Astrocyte of the cerebellum (primary cell): ENCODE measurements around the gene LRFN2.
A peak's percentile ranks its signal among the peaks of the same experiment; 100 is the strongest.

ENCODE experiments used
- DNase-seq: peaks from one replicate; pipeline ENCODE4 v3.0.0-alpha.2; 2011; ENCODE audit warnings: low read depth
- H3K4me3 ChIP-seq: 2 replicates; pipeline ENCODE4 v1.5.1; 2011; ENCODE audit warnings: mild to moderate bottlenecking, low read depth, low read length, moderate library complexity
- CTCF ChIP-seq: IDR thresholded peaks from 2 replicates; pipeline ENCODE4 v1.5.1; 2012; ENCODE audit warnings: low read length, low read depth, moderate library complexity, mild to moderate bottlenecking; ENCODE audit errors: missing control alignments
- in situ Hi-C: cut with HindIII; loops from 2 replicates; pipeline ENCODE4 v1.10.0; 2017; ENCODE audit warnings: low sequenced_read_pairs

Gene LRFN2

GRCh38 chr6:40556023-40556422, 31.1 kb downstream of the LRFN2 start:
- DNase-seq = no peak
- in situ Hi-C loops = no loop called here
- TF ChIP-seq CTCF = no peak
- no peak overlapping the region for H3K4me3 ChIP-seq

DNA sequence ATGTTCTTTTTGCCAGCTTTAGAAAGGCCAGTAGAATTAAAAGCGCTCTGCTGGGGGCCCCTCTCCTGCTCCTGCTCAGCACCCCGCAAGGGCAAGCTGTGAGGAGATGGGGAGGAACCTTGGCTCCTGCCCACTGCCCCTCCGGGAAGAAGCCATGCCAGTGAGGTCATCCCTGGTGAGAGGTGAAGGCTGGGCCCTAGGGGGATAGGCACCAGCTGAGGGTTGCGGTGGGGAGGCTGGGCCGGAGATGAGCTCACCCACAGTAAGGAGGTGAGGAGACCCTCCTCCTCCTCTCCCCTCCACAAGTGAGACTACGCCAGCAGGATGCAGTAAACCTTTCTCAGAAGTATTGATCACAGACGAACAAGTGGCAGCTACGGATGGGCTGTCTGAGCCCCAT, 32.1 kb downstream of the LRFN2 start:
- no peak for DNase-seq
- TF ChIP-seq CTCF = no peak
- in situ Hi-C loops = no loop called here

DNA sequence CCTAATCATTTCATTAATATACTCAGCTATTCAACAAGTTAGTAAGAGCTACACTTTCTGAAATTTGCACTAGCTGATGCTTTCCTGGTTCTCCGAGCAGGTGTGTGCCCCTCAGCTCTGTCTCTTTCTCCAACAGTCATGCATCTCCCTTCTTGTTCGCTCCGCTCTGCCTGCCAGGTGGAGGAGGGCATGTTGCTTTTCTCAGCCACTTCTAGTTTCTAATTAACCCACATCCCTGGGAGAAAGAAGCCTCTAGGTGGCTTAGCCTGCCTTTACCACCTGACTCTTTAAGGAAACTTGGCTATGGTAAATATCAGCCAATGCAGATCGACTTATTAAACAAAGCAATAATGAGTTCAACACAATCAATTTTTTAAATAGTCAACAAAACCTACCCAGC, 34.2 kb downstream of the LRFN2 start:
- no peak for TF ChIP-seq CTCF
- H3K4me3 ChIP-seq = no peak overlapping the region
- DNase-seq = no peak
- in situ Hi-C loops = no loop called here

More for the DNA sequence above, 32.1 kb downstream of the LRFN2 start:
- H3K4me3 ChIP-seq = no peak overlapping the region

GRCh38 chr6:40551966-40552505, 35.1 kb downstream of the LRFN2 start:
- no peak for TF ChIP-seq CTCF
- in situ Hi-C loops = no loop called here
- DNase-seq = no peak
- H3K4me3 ChIP-seq = no peak overlapping the region

GRCh38 chr6:40550202-40551101, 36.7 kb downstream of the LRFN2 start:
- in situ Hi-C loops = no loop called here
- peak; percentile 2 for DNase-seq
- H3K4me3 ChIP-seq = no peak overlapping the region
- peak; percentile 51 for TF ChIP-seq CTCF

DNA sequence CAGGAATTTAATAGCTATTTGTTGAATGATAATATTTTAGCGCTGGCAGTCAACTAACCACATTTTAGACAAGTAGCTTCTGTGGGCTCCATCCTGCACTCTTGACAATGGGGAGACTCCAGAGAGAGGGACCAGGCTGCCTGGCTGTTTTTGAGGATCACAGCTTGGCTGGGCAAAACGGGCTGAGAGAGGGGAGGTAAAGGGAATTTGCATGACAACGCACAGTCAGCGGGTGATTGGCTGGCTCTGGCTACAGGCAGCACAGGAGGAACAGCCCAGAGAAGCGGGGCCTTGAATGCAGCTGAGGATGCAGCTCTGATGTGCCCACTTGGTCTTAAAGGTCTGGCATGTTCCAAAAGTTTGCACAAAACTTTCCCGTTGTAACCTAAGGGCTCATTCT, 41.2 kb downstream of the LRFN2 start:
- no peak overlapping the region for H3K4me3 ChIP-seq
- in situ Hi-C loops = no loop called here
- no peak for DNase-seq
- TF ChIP-seq CTCF = no peak
